PC-3 (cell line): ENCODE results near the gene GBF1. TPM values are rescaled to one million over a fixed set of nuclear protein-coding genes. Genes with fewer than 3 reads are reported as not detected.
"Not testable (repeated sequence)": the region's sequence is repeated elsewhere in the genome, so short reads cannot be mapped to it uniquely, and the experiment has no call there.

ENCODE experiments used
- ATAC-seq: fragments of 200-7000 bp; cut with Tn5 transposase; 2 replicates; pipeline ENCODE4 v1.9.1; 2020; ENCODE audit warnings: mild to moderate bottlenecking, moderate library complexity
- BruUV-seq: library from RNA; stranded (reverse); fragments of 400-500 nt; replicated peaks from 2 replicates; lab custom pipeline; 2021; lab: Mats Ljungman, UMichigan
- CTCF ChIA-PET: fragments of 300-600 bp; sonication (Branson Sonifier 250); formaldehyde crosslinking; loops from one replicate; lab custom pipeline; 2022; ENCODE audit warnings: antibody characterized with exemption; lab: Charles Lee
- POLR2A ChIA-PET: fragments of 300-600 bp; sonication (Branson Sonifier 250); formaldehyde crosslinking; loops from one replicate; lab custom pipeline; 2022; ENCODE audit warnings: antibody characterized with exemption; ENCODE audit not compliant: unreplicated experiment; lab: Charles Lee
- DNase-seq: peaks from one replicate; pipeline ENCODE4 v3.0.0-alpha.2; 2015
- H2AFZ ChIP-seq: fragments of 300-600 bp; sonication (generic); 2 replicates; pipeline ENCODE4 v1.6.0; 2016; ENCODE audit warnings: antibody characterized with exemption, low read length
- H3F3A ChIP-seq: fragments of 300-600 bp; sonication (generic); one replicate; pipeline ENCODE4 v1.6.0; 2017; ENCODE audit warnings: antibody characterized with exemption, low read length, control low read depth, mild to moderate bottlenecking; ENCODE audit not compliant: unreplicated experiment
- H3K27ac ChIP-seq: fragments of 300-600 bp; sonication (generic); 2 replicates; pipeline ENCODE4 v1.5.1; 2016; ENCODE audit warnings: mild to moderate bottlenecking, low read length
- H3K27me3 ChIP-seq: fragments of 300-600 bp; sonication (generic); 2 replicates; pipeline ENCODE4 v1.6.1; 2016; ENCODE audit warnings: low read length, mixed read lengths
- H3K36me3 ChIP-seq: fragments of 300-600 bp; sonication (generic); 2 replicates; pipeline ENCODE4 v1.6.1; 2016; ENCODE audit warnings: low read depth, mixed run types, low read length, mixed read lengths
- H3K4me1 ChIP-seq: fragments of 300-600 bp; sonication (generic); 2 replicates; pipeline ENCODE4 v1.5.1; 2016; ENCODE audit warnings: low read length; ENCODE audit not compliant: insufficient read depth
- H3K4me2 ChIP-seq: fragments of 300-600 bp; sonication (generic); 2 replicates; pipeline ENCODE4 v1.6.0; 2016; ENCODE audit warnings: low read length
- H3K4me3 ChIP-seq: fragments of 300-600 bp; sonication (generic); 2 replicates; pipeline ENCODE4 v1.5.1; 2016; ENCODE audit warnings: mild to moderate bottlenecking, low read length, mixed read lengths
- H3K79me2 ChIP-seq: fragments of 300-600 bp; sonication (generic); 2 replicates; pipeline ENCODE4 v1.6.1; 2017; ENCODE audit warnings: low read length, mixed read lengths
- H3K9ac ChIP-seq: fragments of 300-600 bp; sonication (generic); 2 replicates; pipeline ENCODE4 v1.6.0; 2016; ENCODE audit warnings: mild to moderate bottlenecking, low read length
- H3K9me2 ChIP-seq: fragments of 300-600 bp; sonication (generic); replicated peaks from 2 replicates; pipeline ENCODE4 v1.6.1; 2016; ENCODE audit warnings: mixed run types, low read length, mixed read lengths
- H3K9me3 ChIP-seq: fragments of 300-600 bp; sonication (generic); 2 replicates; pipeline ENCODE4 v1.6.1; 2016; ENCODE audit warnings: low read length, mixed read lengths
- H4K20me1 ChIP-seq: fragments of 300-600 bp; sonication (generic); 2 replicates; pipeline ENCODE4 v1.6.1; 2016; ENCODE audit warnings: low read length, mixed read lengths
- CTCF ChIP-seq: fragments of 300-600 bp; sonication (generic); conservative IDR thresholded peaks from 2 replicates; pipeline ENCODE4 v1.5.1; 2017; ENCODE audit warnings: antibody characterized with exemption, low read depth, mild to moderate bottlenecking, low read length
- EZH2 ChIP-seq: fragments of 300-600 bp; sonication (generic); IDR thresholded peaks from one replicate; pipeline ENCODE4 v1.6.1; 2017; ENCODE audit warnings: antibody characterized with exemption, mild to moderate bottlenecking, low read length; ENCODE audit not compliant: unreplicated experiment
- EZH2phosphoT487 ChIP-seq: fragments of 300-600 bp; sonication (generic); IDR thresholded peaks from 2 replicates; pipeline ENCODE4 v1.6.1; 2018; ENCODE audit warnings: mild to moderate bottlenecking, antibody characterized with exemption, low read length, borderline replicate concordance
- intact Hi-C: fragments of 100-400 bp; cut with micrococcal nuclease; formaldehyde crosslinking; loops from 2 replicates; pipeline ENCODE4 v1.9.0; 2023
- total RNA-seq: library from RNA; depleted of rRNA; stranded (reverse); fragments of >200 nt; gene quantifications from 2 replicates; pipeline ENCODE4 v1.2.3, GENCODE V29; 2014

GBF1 gene
- total RNA-seq, 1 experiment from 2014 or later, result 25.2 TPM

DNA sequence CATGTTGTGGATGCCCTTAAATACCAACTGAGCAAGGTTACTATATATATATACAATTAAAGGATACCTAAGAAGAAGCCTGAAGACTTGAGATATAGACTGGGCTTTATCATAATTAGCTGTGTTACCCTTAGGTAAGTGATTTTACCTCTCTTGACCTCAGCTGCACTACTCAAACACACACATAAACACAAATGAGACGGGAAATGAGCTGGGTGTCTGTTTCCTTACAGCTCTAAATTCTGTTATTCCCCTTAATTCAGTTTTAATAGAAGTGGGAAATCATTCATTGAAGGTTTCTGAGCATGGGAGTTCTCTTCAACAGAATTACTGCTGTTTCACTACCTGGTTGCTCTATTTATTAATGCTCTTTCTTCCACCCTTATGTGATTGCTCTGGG is 60.7 kb downstream of the GBF1 start:
- POLR2A ChIA-PET, result no interaction called here
- H3K9ac ChIP-seq, result no peak overlapping the region
- H3K4me1 ChIP-seq, result peaks cover 10% of the 10 kb centered on the region; the same call in 1 of the 2 replicates
- H3K36me3 ChIP-seq, result no peaks in the 10 kb centered on the region
- no peaks in the 10 kb centered on the region for H3K27me3 ChIP-seq
- H3K9me2 ChIP-seq, result no peaks in the 10 kb centered on the region
- H4K20me1 ChIP-seq, result no peaks in the 10 kb centered on the region
- H3K79me2 ChIP-seq, result peaks cover 33% of the 10 kb centered on the region
- no peaks in the 10 kb centered on the region for H3F3A ChIP-seq
- H3K4me3 ChIP-seq, result no peak overlapping the region
- intact Hi-C loops, result no loop called here
- ATAC-seq (no peak), DNase-seq (no peak)
- TF ChIP-seq EZH2 (no peak), CTCF (no peak), EZH2phosphoT487 (no peak)
- CTCF ChIA-PET, result no interaction called here
- no TSS peak for BruUV-seq
- no peak overlapping the region for H2AFZ ChIP-seq
- H3K4me2 ChIP-seq, result no peak overlapping the region
- no peaks in the 10 kb centered on the region for H3K9me3 ChIP-seq
- H3K27ac ChIP-seq, result no peak overlapping the region

- Histone ChIP-seq H3K9me3 (no peaks in the 10 kb centered on the region), H3K4me3 (no peak overlapping the region), H3K4me1 (peaks cover 11% of the 10 kb centered on the region; the same call in 1 of the 2 replicates), H3K27ac (no peak overlapping the region), H3K9ac (no peak overlapping the region), H3K27me3 (no peaks in the 10 kb centered on the region), H3K9me2 (no peaks in the 10 kb centered on the region), H3K4me2 (no peak overlapping the region), H3K36me3 (no peaks in the 10 kb centered on the region), H3K79me2 (peaks cover 40% of the 10 kb centered on the region), H3F3A (no peaks in the 10 kb centered on the region), H4K20me1 (no peaks in the 10 kb centered on the region), H2AFZ (no peak overlapping the region)
- no peak for TF ChIP-seq CTCF
- TF ChIP-seq EZH2phosphoT487, result no peak
- no peak for TF ChIP-seq EZH2
- DNase-seq, result no peak
- ATAC-seq, result no peak
- ChIA-PET CTCF (no interaction called here), POLR2A (no interaction called here)
- intact Hi-C loops, result no loop called here
- BruUV-seq, result no TSS peak
Observed at GRCh38 chr10:102306710-102307109, 61.4 kb downstream of the GBF1 start.

GRCh38 chr10:102308318-102308717 is 63.0 kb downstream of the GBF1 start:
- H3K4me2 ChIP-seq, POLR2A ChIA-PET, H3F3A ChIP-seq, H4K20me1 ChIP-seq, BruUV-seq, H3K9ac ChIP-seq, H3K9me2 ChIP-seq, DNase-seq, CTCF ChIA-PET, H2AFZ ChIP-seq, H3K4me3 ChIP-seq, intact Hi-C loops, H3K9me3 ChIP-seq, H3K27me3 ChIP-seq, H3K27ac ChIP-seq, ATAC-seq, H3K36me3 ChIP-seq: not testable (repeated sequence)
- H3K79me2 ChIP-seq, result peaks cover 47% of the 10 kb centered on the region
- H3K4me1 ChIP-seq, result peaks cover 22% of the 10 kb centered on the region; the same call in 1 of the 2 replicates
